AG09309 (cell line): ENCODE results near the gene CCDC63.

Source experiments
- DNase-seq: peaks from one replicate; pipeline ENCODE4 v3.0.0-alpha.2; 2010; ENCODE audit warnings: low read depth
- H3K4me3 ChIP-seq: 2 replicates; pipeline ENCODE4 v1.5.1; 2011; ENCODE audit warnings: mild to moderate bottlenecking, low read depth, low read length, moderate library complexity; ENCODE audit not compliant: control insufficient read depth
- CTCF ChIP-seq: IDR thresholded peaks from 2 replicates; pipeline ENCODE4 v1.5.1; 2011; ENCODE audit warnings: mild to moderate bottlenecking, low read depth, low read length, inconsistent platforms; ENCODE audit not compliant: insufficient read depth, control insufficient read depth; ENCODE audit errors: missing control alignments

The CCDC63 gene

GRCh38 chr12:110858848-110859247, 12.1 kb downstream of the CCDC63 start:
- no peak overlapping the region for H3K4me3 ChIP-seq
- TF ChIP-seq CTCF, result no peak
- DNase-seq, result no peak

- no peak for TF ChIP-seq CTCF
- no peak for DNase-seq
- no peak overlapping the region for H3K4me3 ChIP-seq
Measured at GRCh38 chr12:110860833-110861296, 14.1 kb downstream of the CCDC63 start.

- no peak for TF ChIP-seq CTCF
- H3K4me3 ChIP-seq, result no peak overlapping the region
- DNase-seq, result no peak
Measured at GRCh38 chr12:110861729-110862128, 14.9 kb downstream of the CCDC63 start.

GRCh38 chr12:110862329-110862728, 15.5 kb downstream of the CCDC63 start:
- H3K4me3 ChIP-seq, result no peak overlapping the region
- DNase-seq, result no peak
- no peak for TF ChIP-seq CTCF

- H3K4me3 ChIP-seq, result no peak overlapping the region
- TF ChIP-seq CTCF, result no peak
- no peak for DNase-seq
Measured at GRCh38 chr12:110863161-110863560, 16.4 kb downstream of the CCDC63 start.

GRCh38 chr12:110865521-110865920, 18.7 kb downstream of the CCDC63 start:
- no peak for DNase-seq
- no peak for TF ChIP-seq CTCF
- no peak overlapping the region for H3K4me3 ChIP-seq

GRCh38 chr12:110869026-110869425, 22.2 kb downstream of the CCDC63 start:
- TF ChIP-seq CTCF, result no peak
- no peak overlapping the region for H3K4me3 ChIP-seq
- DNase-seq, result no peak
